ENCODE measurements around the gene TTN. TPM values are rescaled to one million over a fixed set of nuclear protein-coding genes. Genes with fewer than 3 reads are reported as not detected.

Gene TTN
- total RNA-seq, 1 experiment from 2014 or later, result 0.05 TPM

DNA sequence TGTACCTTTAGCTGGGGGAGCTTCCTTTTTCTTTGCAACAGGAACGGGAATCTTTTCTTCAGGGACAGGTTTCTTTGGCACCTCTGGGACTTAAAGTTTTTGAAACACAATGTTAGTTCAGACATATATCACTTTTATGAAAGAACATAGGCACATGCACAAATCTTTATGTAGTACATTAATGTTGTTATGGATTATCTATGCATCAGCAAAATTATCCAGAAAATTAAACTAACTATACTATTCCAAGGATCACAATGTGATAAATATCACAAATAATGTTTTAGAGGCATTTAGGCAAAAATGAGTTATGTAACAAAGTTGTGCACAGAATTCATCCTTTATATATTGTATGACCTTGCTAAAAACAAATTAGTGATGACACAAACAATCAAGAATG, 117.4 kb downstream of the TTN start:
- Histone ChIP-seq H3K79me2 (ENCODE audit: insufficient read depth, low read length) (no peaks in the 10 kb centered on the region), H3K9ac (ENCODE audit: low read length) (no peak overlapping the region), H3K9me3 (ENCODE audit: control insufficient read depth in 1 of 2, insufficient read depth in 1 of 2, low read depth in 1 of 2, low read length in 2 of 2) (no peaks in the 10 kb centered on the region), H3K9me2 (ENCODE audit: insufficient read depth) (no peaks in the 10 kb centered on the region), H3K4me1 (ENCODE audit: control insufficient read depth in 1 of 2, insufficient read depth in 2 of 2, low read length in 2 of 2) (no peaks in the 10 kb centered on the region), H3K27ac (ENCODE audit: low read depth, low read length) (no peak overlapping the region), H2AFZ (ENCODE audit: low read depth, low read length, poor library complexity, severe bottlenecking) (no peak overlapping the region), H3K4me3 (replicated peaks in 1 of 2; ENCODE audit: low read depth in 1 of 2, low read length in 2 of 2) (no peak overlapping the region), H3K36me3 (ENCODE audit: control insufficient read depth in 1 of 2, insufficient read depth in 2 of 2, low read length in 2 of 2) (no peaks in the 10 kb centered on the region), H4K20me1 (ENCODE audit: insufficient read depth) (0 out of 2 replicates have a peak, but pooled peaks cover 2% of the 10 kb centered on the region), H3K4me2 (ENCODE audit: low read length) (no peak overlapping the region), H3K27me3 (ENCODE audit: insufficient read depth, low read length) (peaks cover 76% of the 10 kb centered on the region)
- ChIA-PET POLR2A (no interaction called here), RAD21 (ENCODE audit: low non-redundant PET in 1 of 2, low total read pairs in 2 of 2, uncharacterized antibody in 2 of 2, unreplicated experiment in 2 of 2) (no interaction called here), CTCF (interaction anchor here (4.9 kb wide), 1 partner anchor 11 kb away, joined by 28 read pairs; no protein-coding TSS in a partner anchor)
- BruUV-seq (replicated peaks), result no TSS peak
- intact Hi-C loops (cut with micrococcal nuclease), result no loop called here
- no peak for ATAC-seq
- TF ChIP-seq TCF7L2 (IDR thresholded peaks at IDR 0.05; ENCODE audit: borderline replicate concordance, extremely low read depth, insufficient read depth, insufficient read length) (no peak), CBX3 (IDR thresholded peaks at IDR 0.05; ENCODE audit: low read depth) (no peak), ELF1 (IDR thresholded peaks at IDR 0.05; ENCODE audit: borderline replicate concordance, low read depth) (no peak), SIN3A (IDR thresholded peaks at IDR 0.05; ENCODE audit: low read depth) (no peak), RAD21 (IDR thresholded peaks at IDR 0.05; ENCODE audit: low read depth) (no peak), ZFX (IDR thresholded peaks at IDR 0.05) (no peak), EZH2 (IDR thresholded peaks at IDR 0.05) (no peak), POLR2AphosphoS5 (IDR thresholded peaks at IDR 0.05; ENCODE audit: low read depth, low read length) (no peak), MAX (IDR thresholded peaks at IDR 0.05) (no peak), EGR1 (IDR thresholded peaks at IDR 0.05; ENCODE audit: low read depth) (no peak), REST (IDR thresholded peaks at IDR 0.05; ENCODE audit: low read depth) (no peak), SRF (IDR thresholded peaks at IDR 0.05; ENCODE audit: low read depth) (no peak), SP1 (IDR thresholded peaks at IDR 0.05; ENCODE audit: low read depth) (no peak), FOSL1 (IDR thresholded peaks at IDR 0.05; ENCODE audit: low read depth) (no peak), YY1 (IDR thresholded peaks at IDR 0.05; ENCODE audit: extremely low read depth, insufficient replicate concordance, low read depth, low read length) (no peak), CEBPB (IDR thresholded peaks at IDR 0.05; ENCODE audit: low read depth) (no peak), EZH2phosphoT487 (IDR thresholded peaks at IDR 0.05; ENCODE audit: borderline replicate concordance) (no peak)
- TF ChIP-seq, protein P1, sequence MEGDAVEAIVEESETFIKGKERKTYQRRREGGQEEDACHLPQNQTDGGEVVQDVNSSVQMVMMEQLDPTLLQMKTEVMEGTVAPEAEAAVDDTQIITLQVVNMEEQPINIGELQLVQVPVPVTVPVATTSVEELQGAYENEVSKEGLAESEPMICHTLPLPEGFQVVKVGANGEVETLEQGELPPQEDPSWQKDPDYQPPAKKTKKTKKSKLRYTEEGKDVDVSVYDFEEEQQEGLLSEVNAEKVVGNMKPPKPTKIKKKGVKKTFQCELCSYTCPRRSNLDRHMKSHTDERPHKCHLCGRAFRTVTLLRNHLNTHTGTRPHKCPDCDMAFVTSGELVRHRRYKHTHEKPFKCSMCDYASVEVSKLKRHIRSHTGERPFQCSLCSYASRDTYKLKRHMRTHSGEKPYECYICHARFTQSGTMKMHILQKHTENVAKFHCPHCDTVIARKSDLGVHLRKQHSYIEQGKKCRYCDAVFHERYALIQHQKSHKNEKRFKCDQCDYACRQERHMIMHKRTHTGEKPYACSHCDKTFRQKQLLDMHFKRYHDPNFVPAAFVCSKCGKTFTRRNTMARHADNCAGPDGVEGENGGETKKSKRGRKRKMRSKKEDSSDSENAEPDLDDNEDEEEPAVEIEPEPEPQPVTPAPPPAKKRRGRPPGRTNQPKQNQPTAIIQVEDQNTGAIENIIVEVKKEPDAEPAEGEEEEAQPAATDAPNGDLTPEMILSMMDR (IDR thresholded peaks at IDR 0.05 in 2 of 3, conservative IDR thresholded peaks at IDR 0.05 in 1 of 3; ENCODE audit: borderline replicate concordance in 1 of 3, insufficient read depth in 1 of 3, low read depth in 2 of 3, low read length in 2 of 3), result no peak
- TF ChIP-seq, protein P2, sequence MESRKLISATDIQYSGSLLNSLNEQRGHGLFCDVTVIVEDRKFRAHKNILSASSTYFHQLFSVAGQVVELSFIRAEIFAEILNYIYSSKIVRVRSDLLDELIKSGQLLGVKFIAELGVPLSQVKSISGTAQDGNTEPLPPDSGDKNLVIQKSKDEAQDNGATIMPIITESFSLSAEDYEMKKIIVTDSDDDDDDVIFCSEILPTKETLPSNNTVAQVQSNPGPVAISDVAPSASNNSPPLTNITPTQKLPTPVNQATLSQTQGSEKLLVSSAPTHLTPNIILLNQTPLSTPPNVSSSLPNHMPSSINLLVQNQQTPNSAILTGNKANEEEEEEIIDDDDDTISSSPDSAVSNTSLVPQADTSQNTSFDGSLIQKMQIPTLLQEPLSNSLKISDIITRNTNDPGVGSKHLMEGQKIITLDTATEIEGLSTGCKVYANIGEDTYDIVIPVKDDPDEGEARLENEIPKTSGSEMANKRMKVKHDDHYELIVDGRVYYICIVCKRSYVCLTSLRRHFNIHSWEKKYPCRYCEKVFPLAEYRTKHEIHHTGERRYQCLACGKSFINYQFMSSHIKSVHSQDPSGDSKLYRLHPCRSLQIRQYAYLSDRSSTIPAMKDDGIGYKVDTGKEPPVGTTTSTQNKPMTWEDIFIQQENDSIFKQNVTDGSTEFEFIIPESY (IDR thresholded peaks at IDR 0.05; ENCODE audit: extremely low read depth, insufficient replicate concordance, low read length), result no peak
- TF ChIP-seq, protein P3, sequence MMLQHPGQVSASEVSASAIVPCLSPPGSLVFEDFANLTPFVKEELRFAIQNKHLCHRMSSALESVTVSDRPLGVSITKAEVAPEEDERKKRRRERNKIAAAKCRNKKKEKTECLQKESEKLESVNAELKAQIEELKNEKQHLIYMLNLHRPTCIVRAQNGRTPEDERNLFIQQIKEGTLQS (IDR thresholded peaks at IDR 0.05), result no peak
- DNase-seq (ENCODE audit: low read depth, low spot score), result no peak

Data from HCT116 (cell line).